GM23248 (cell line): Measurements from ENCODE around the gene PPHLN1.
A peak's percentile ranks its signal among the peaks of the same experiment; 100 is the strongest.

Experiments
- EZH2 ChIP-seq: fragments of 200-600 bp; sonication (generic); IDR thresholded peaks from 2 replicates; pipeline ENCODE4 v1.6.1; 2018; ENCODE audit warnings: antibody characterized with exemption, mild to moderate bottlenecking; ENCODE audit not compliant: insufficient read depth, poor library complexity, severe bottlenecking
- EZH2phosphoT487 ChIP-seq: fragments of 200-600 bp; sonication (generic); IDR thresholded peaks from 2 replicates; pipeline ENCODE4 v1.6.1; 2018; ENCODE audit warnings: antibody characterized with exemption, moderate library complexity, mild to moderate bottlenecking, low read depth; ENCODE audit not compliant: insufficient read depth

GRCh38 chr12:42473130-42473529 lies 147.2 kb downstream of the PPHLN1 start:
- no peak for TF ChIP-seq EZH2
- TF ChIP-seq EZH2phosphoT487: peak; percentile 88
